Measurements from ENCODE around the gene SLC6A3.

Gene SLC6A3

GRCh38 chr5:1387059-1387755 is 58.0 kb downstream of the SLC6A3 start:
- Histone ChIP-seq H3K4me1 (ENCODE audit: control insufficient read depth in 1 of 2, insufficient read depth in 2 of 2, low read length in 2 of 2) (peaks cover 0 to 7% of the 10 kb centered on the region in 2 donors), H3K4me3 (ENCODE audit: low read depth in 1 of 2, low read length in 2 of 2) (no peak overlapping the region), H3K9me3 (ENCODE audit: control insufficient read depth in 1 of 2, low read length in 2 of 2) (no peaks in the 10 kb centered on the region), H3K27ac (ENCODE audit: low read length) (no peak overlapping the region), H3K27me3 (ENCODE audit: low read depth, low read length) (peaks cover 12% of the 10 kb centered on the region), H3K36me3 (ENCODE audit: control insufficient read depth in 1 of 2, insufficient read depth in 2 of 2, low read length in 2 of 2) (no peaks in the 10 kb centered on the region)

GRCh38 chr5:1386274-1386717 is 58.9 kb downstream of the SLC6A3 start:
- Histone ChIP-seq H3K4me1 (ENCODE audit: control insufficient read depth in 1 of 2, insufficient read depth in 2 of 2, low read length in 2 of 2) (peaks cover 0 to 7% of the 10 kb centered on the region in 2 donors), H3K27ac (ENCODE audit: low read length) (no peak overlapping the region), H3K4me3 (ENCODE audit: low read depth in 1 of 2, low read length in 2 of 2) (peak overlapping the region; percentile 68 to 87), H3K36me3 (ENCODE audit: control insufficient read depth in 1 of 2, insufficient read depth in 2 of 2, low read length in 2 of 2) (no peaks in the 10 kb centered on the region), H3K9me3 (ENCODE audit: control insufficient read depth in 1 of 2, low read length in 2 of 2) (no peaks in the 10 kb centered on the region), H3K27me3 (ENCODE audit: low read depth, low read length) (peaks cover 12% of the 10 kb centered on the region)

- no peaks in the 10 kb centered on the region for H3K9me3 ChIP-seq (ENCODE audit: control insufficient read depth in 1 of 2, low read length in 2 of 2)
- H3K27me3 ChIP-seq (ENCODE audit: low read depth, low read length): peaks cover 12% of the 10 kb centered on the region
- H3K27ac ChIP-seq (ENCODE audit: low read length): no peak overlapping the region
- H3K36me3 ChIP-seq (ENCODE audit: control insufficient read depth in 1 of 2, insufficient read depth in 2 of 2, low read length in 2 of 2): no peaks in the 10 kb centered on the region
- peak overlapping the region; percentile 68 to 87 for H3K4me3 ChIP-seq (ENCODE audit: low read depth in 1 of 2, low read length in 2 of 2)
- peaks cover 0 to 9% of the 10 kb centered on the region in 2 donors for H3K4me1 ChIP-seq (ENCODE audit: control insufficient read depth in 1 of 2, insufficient read depth in 2 of 2, low read length in 2 of 2)
Observed at GRCh38 chr5:1385395-1386273, 59.6 kb downstream of the SLC6A3 start.

- H3K9me3 ChIP-seq (ENCODE audit: control insufficient read depth in 1 of 2, low read length in 2 of 2): no peaks in the 10 kb centered on the region
- H3K4me3 ChIP-seq (ENCODE audit: low read depth in 1 of 2, low read length in 2 of 2): no peak overlapping the region
- peaks cover 12% of the 10 kb centered on the region for H3K27me3 ChIP-seq (ENCODE audit: low read depth, low read length)
- peaks cover 0 to 14% of the 10 kb centered on the region in 2 donors for H3K4me1 ChIP-seq (ENCODE audit: control insufficient read depth in 1 of 2, insufficient read depth in 2 of 2, low read length in 2 of 2)
- no peak overlapping the region for H3K27ac ChIP-seq (ENCODE audit: low read length)
- no peaks in the 10 kb centered on the region for H3K36me3 ChIP-seq (ENCODE audit: control insufficient read depth in 1 of 2, insufficient read depth in 2 of 2, low read length in 2 of 2)
Observed at GRCh38 chr5:1384521-1384920, 60.7 kb downstream of the SLC6A3 start.

GRCh38 chr5:1383886-1384401 is 61.3 kb downstream of the SLC6A3 start:
- Histone ChIP-seq H3K4me1 (ENCODE audit: control insufficient read depth in 1 of 2, insufficient read depth in 2 of 2, low read length in 2 of 2) (peaks cover 0 to 14% of the 10 kb centered on the region in 2 donors), H3K9me3 (ENCODE audit: control insufficient read depth in 1 of 2, low read length in 2 of 2) (no peaks in the 10 kb centered on the region), H3K4me3 (ENCODE audit: low read depth in 1 of 2, low read length in 2 of 2) (no peak overlapping the region), H3K36me3 (ENCODE audit: control insufficient read depth in 1 of 2, insufficient read depth in 2 of 2, low read length in 2 of 2) (no peaks in the 10 kb centered on the region), H3K27me3 (ENCODE audit: low read depth, low read length) (peaks cover 12% of the 10 kb centered on the region), H3K27ac (ENCODE audit: low read length) (no peak overlapping the region)

- H3K4me3 ChIP-seq (ENCODE audit: low read depth in 1 of 2, low read length in 2 of 2): no peak overlapping the region
- no peak overlapping the region for H3K27ac ChIP-seq (ENCODE audit: low read length)
- H3K27me3 ChIP-seq (ENCODE audit: low read depth, low read length): peaks cover 10% of the 10 kb centered on the region
- H3K4me1 ChIP-seq (ENCODE audit: control insufficient read depth in 1 of 2, insufficient read depth in 2 of 2, low read length in 2 of 2): peaks cover 0 to 14% of the 10 kb centered on the region in 2 donors
- H3K36me3 ChIP-seq (ENCODE audit: control insufficient read depth in 1 of 2, insufficient read depth in 2 of 2, low read length in 2 of 2): no peaks in the 10 kb centered on the region
- H3K9me3 ChIP-seq (ENCODE audit: control insufficient read depth in 1 of 2, low read length in 2 of 2): no peaks in the 10 kb centered on the region
Observed at GRCh38 chr5:1383344-1383743, 61.9 kb downstream of the SLC6A3 start.

GRCh38 chr5:1382248-1382700 is 63.0 kb downstream of the SLC6A3 start:
- Histone ChIP-seq H3K27me3 (ENCODE audit: low read depth, low read length) (peaks cover 7% of the 10 kb centered on the region), H3K9me3 (ENCODE audit: control insufficient read depth in 1 of 2, low read length in 2 of 2) (no peaks in the 10 kb centered on the region), H3K36me3 (ENCODE audit: control insufficient read depth in 1 of 2, insufficient read depth in 2 of 2, low read length in 2 of 2) (no peaks in the 10 kb centered on the region), H3K4me3 (ENCODE audit: low read depth in 1 of 2, low read length in 2 of 2) (no peak overlapping the region), H3K27ac (ENCODE audit: low read length) (no peak overlapping the region), H3K4me1 (ENCODE audit: control insufficient read depth in 1 of 2, insufficient read depth in 2 of 2, low read length in 2 of 2) (peaks cover 0 to 14% of the 10 kb centered on the region in 2 donors)

- no peaks in the 10 kb centered on the region for H3K27me3 ChIP-seq (ENCODE audit: low read depth, low read length)
- H3K36me3 ChIP-seq (ENCODE audit: control insufficient read depth in 1 of 2, insufficient read depth in 2 of 2, low read length in 2 of 2): no peaks in the 10 kb centered on the region
- H3K4me1 ChIP-seq (ENCODE audit: control insufficient read depth in 1 of 2, insufficient read depth in 2 of 2, low read length in 2 of 2): peaks cover 0 to 12% of the 10 kb centered on the region in 2 donors
- no peaks in the 10 kb centered on the region for H3K9me3 ChIP-seq (ENCODE audit: control insufficient read depth in 1 of 2, low read length in 2 of 2)
- no peak overlapping the region for H3K27ac ChIP-seq (ENCODE audit: low read length)
- H3K4me3 ChIP-seq (ENCODE audit: low read depth in 1 of 2, low read length in 2 of 2): no peak overlapping the region
Observed at GRCh38 chr5:1381370-1382247, 63.6 kb downstream of the SLC6A3 start.

- Histone ChIP-seq H3K27ac (ENCODE audit: low read length) (no peak overlapping the region), H3K4me3 (ENCODE audit: low read depth in 1 of 2, low read length in 2 of 2) (no peak overlapping the region), H3K36me3 (ENCODE audit: control insufficient read depth in 1 of 2, insufficient read depth in 2 of 2, low read length in 2 of 2) (no peaks in the 10 kb centered on the region), H3K27me3 (ENCODE audit: low read depth, low read length) (no peaks in the 10 kb centered on the region), H3K4me1 (ENCODE audit: control insufficient read depth in 1 of 2, insufficient read depth in 2 of 2, low read length in 2 of 2) (peaks cover 0 to 8% of the 10 kb centered on the region in 2 donors), H3K9me3 (ENCODE audit: control insufficient read depth in 1 of 2, low read length in 2 of 2) (no peaks in the 10 kb centered on the region)
Observed at GRCh38 chr5:1380910-1381309, 64.3 kb downstream of the SLC6A3 start.

GRCh38 chr5:1380011-1380817 is 65.0 kb downstream of the SLC6A3 start:
- Histone ChIP-seq H3K36me3 (ENCODE audit: control insufficient read depth in 1 of 2, insufficient read depth in 2 of 2, low read length in 2 of 2) (no peaks in the 10 kb centered on the region), H3K27ac (ENCODE audit: low read length) (no peak overlapping the region), H3K4me3 (ENCODE audit: low read depth in 1 of 2, low read length in 2 of 2) (peak overlapping the region in 1 of 2 donors; percentile 51), H3K4me1 (ENCODE audit: control insufficient read depth in 1 of 2, insufficient read depth in 2 of 2, low read length in 2 of 2) (peaks cover 0 to 8% of the 10 kb centered on the region in 2 donors), H3K9me3 (ENCODE audit: control insufficient read depth in 1 of 2, low read length in 2 of 2) (no peaks in the 10 kb centered on the region), H3K27me3 (ENCODE audit: low read depth, low read length) (no peaks in the 10 kb centered on the region)
